Cardiac muscle cell (in vitro differentiated cells and primary cell): ENCODE data around the gene UROS. TPM values are rescaled to one million over a fixed set of nuclear protein-coding genes. Genes with fewer than 3 reads are reported as not detected.

Source experiments
- DNase-seq, 2 donors: peaks; one replicate each; pipeline versions ENCODE4 v3.0.0 to v3.0.0-alpha.2; 2010 to 2017; ENCODE audit warnings: low read depth in 1 of 2, low spot score in 1 of 2
- H3K27ac ChIP-seq: fragments of 200-600 bp; sonication (generic); 2 replicates; pipeline ENCODE4 v1.5.1; 2016
- H3K27me3 ChIP-seq: fragments of 200-600 bp; sonication (generic); 2 replicates; pipeline ENCODE4 v1.6.0; 2016; ENCODE audit warnings: control low read depth
- H3K36me3 ChIP-seq: fragments of 200-600 bp; sonication (generic); 2 replicates; pipeline ENCODE4 v1.5.1; 2016; ENCODE audit warnings: control low read depth
- H3K4me1 ChIP-seq: fragments of 200-600 bp; sonication (generic); 2 replicates; pipeline ENCODE4 v1.8.1; 2017; ENCODE audit warnings: low read depth, mild to moderate bottlenecking, mixed run types
- H3K4me3 ChIP-seq: fragments of 200-600 bp; sonication (generic); 2 replicates; pipeline ENCODE4 v1.5.1; 2016; ENCODE audit warnings: mild to moderate bottlenecking
- H3K9me3 ChIP-seq: fragments of 200-600 bp; sonication (generic); 2 replicates; pipeline ENCODE4 v1.5.1; 2017; ENCODE audit warnings: low read depth, mild to moderate bottlenecking, control low read depth
- polyA plus RNA-seq: library from polyadenylated mRNA; unstranded; fragments of >200 nt; fragmentation: Nextera tagmentation; extraction: Ambion mirVana; gene quantifications from 2 replicates; pipeline ENCODE4 v1.2.1, GENCODE V29; 2016
- total RNA-seq: library from RNA; depleted of rRNA; stranded (reverse); fragments of >200 nt; gene quantifications from 2 replicates; pipeline ENCODE4 v1.2.3, GENCODE V29; 2016
- TF ChIP-seq, protein P1 (sequence below): IDR thresholded peaks from 2 replicates; pipeline ENCODE4 v1.5.1; 2012; ENCODE audit warnings: low read depth, mild to moderate bottlenecking, low read length

The UROS gene
- total and polyA plus RNA-seq, 2 experiments from 2014 or later, result 88.4 to 211 TPM

DNA sequence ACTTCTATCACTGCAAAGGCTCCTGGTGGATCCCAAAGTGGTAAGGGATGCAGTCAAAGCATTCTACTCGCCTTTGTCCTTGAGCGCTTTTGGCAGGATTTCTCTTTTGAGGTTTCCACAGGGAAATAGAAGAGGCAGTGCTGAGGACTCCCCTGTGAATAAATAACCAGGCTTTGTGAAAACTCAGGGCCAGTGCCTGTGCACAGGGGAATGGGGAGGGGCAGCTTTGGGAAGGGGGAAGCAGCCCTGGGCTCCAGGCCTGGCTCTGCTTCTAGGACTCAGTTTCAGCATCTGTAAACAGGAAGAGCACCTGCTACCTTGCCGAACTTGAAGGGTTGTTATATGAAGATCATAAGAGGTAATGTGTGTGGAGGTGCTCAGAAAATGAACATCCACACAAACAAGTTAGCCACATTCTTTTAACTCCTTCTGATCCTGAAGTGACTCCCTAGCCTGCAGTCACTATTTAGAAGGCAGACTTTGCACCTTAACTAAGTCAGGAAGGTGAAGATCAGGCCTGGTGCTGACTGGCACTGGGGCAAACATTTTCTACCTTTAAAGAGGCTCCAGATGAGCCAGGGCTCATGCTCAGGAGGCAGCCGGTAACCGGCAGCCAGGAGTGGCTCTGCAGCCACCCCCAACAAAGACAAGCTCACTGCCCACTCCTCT is 24.9 kb downstream of the UROS start:
- TF ChIP-seq, protein P1, sequence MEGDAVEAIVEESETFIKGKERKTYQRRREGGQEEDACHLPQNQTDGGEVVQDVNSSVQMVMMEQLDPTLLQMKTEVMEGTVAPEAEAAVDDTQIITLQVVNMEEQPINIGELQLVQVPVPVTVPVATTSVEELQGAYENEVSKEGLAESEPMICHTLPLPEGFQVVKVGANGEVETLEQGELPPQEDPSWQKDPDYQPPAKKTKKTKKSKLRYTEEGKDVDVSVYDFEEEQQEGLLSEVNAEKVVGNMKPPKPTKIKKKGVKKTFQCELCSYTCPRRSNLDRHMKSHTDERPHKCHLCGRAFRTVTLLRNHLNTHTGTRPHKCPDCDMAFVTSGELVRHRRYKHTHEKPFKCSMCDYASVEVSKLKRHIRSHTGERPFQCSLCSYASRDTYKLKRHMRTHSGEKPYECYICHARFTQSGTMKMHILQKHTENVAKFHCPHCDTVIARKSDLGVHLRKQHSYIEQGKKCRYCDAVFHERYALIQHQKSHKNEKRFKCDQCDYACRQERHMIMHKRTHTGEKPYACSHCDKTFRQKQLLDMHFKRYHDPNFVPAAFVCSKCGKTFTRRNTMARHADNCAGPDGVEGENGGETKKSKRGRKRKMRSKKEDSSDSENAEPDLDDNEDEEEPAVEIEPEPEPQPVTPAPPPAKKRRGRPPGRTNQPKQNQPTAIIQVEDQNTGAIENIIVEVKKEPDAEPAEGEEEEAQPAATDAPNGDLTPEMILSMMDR, result no peak
- no peaks in the 10 kb centered on the region for H3K4me1 ChIP-seq
- H3K9me3 ChIP-seq, result no peaks in the 10 kb centered on the region
- H3K4me3 ChIP-seq, result no peak overlapping the region
- no peak overlapping the region for H3K27ac ChIP-seq
- no peaks in the 10 kb centered on the region for H3K27me3 ChIP-seq
- peaks cover 19% of the 10 kb centered on the region for H3K36me3 ChIP-seq
- DNase-seq, result no peak

DNA sequence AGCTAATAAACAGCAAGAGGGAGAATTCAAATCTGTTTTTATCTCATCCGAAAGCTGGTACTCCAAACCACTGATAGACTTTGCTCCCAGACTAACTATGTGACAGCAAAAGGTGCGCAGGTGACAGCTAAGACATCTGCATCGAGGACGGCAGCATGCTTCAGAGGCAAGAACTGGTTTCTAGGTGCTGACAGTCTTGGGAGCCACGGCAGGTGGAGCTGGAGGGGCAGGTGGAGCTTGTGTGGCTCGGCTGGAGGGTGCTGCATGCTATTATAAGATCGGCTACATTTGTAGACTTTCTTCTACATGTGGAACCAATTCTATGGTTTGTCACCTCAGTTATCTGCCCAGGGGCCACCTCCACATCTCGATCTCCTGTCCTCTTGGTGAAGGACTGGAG is 25.6 kb downstream of the UROS start:
- Histone ChIP-seq H3K36me3 (peaks cover 20% of the 10 kb centered on the region), H3K27ac (no peak overlapping the region), H3K4me1 (no peaks in the 10 kb centered on the region), H3K4me3 (no peak overlapping the region), H3K27me3 (no peaks in the 10 kb centered on the region), H3K9me3 (no peaks in the 10 kb centered on the region)
- DNase-seq, result no peak
- TF ChIP-seq, protein P1, result no peak

DNA sequence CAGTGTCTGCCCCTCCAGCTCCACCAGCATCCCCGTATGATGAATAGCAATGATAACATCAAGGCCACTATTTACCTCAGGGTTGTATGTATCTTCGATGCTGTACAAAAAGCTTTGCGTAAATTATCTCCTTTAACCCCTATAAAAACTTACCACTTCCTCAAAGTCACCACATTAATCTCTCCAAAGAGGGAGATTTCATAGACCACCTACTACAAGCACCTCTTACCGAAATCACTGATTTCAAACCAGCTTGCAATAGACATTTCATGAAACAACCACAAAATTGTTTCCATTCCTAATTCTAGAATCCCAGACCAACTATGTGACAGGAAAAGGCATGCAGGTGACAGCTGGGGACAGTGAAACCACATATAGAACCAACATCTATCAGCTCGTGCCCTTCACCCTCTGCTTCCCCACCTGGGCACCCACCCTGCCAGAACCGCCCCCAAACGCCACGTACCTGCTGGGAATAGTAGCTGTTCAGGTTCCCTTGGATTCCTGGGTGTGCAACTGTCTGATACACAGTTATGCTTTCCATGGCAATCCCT is 27.3 kb downstream of the UROS start:
- DNase-seq, result no peak
- no peaks in the 10 kb centered on the region for H3K27me3 ChIP-seq
- no peak overlapping the region for H3K27ac ChIP-seq
- H3K9me3 ChIP-seq, result no peaks in the 10 kb centered on the region
- H3K36me3 ChIP-seq, result peaks cover 23% of the 10 kb centered on the region
- H3K4me3 ChIP-seq, result no peak overlapping the region
- TF ChIP-seq, protein P1, result no peak
- H3K4me1 ChIP-seq, result no peaks in the 10 kb centered on the region

DNA sequence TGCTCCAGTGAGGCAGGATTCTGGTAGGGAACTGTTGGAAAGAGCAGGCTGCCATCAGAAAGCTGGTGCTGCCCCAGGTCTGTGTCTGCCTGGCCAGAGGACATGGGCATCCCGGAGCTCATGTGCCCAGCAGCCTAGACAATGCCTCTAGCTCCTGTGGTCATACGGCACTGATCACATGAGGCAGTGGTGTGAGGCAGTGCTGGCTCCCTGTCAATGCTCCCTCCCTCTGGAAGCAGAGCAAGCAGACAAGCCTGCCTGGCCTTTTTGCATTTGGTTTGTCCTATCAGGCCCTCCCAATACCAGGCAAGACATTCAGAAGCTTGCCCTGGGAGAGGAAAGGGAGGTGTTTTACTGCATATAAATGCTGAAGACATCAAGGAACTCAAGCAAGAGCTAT is 27.9 kb downstream of the UROS start:
- H3K27ac ChIP-seq, result no peak overlapping the region
- no peaks in the 10 kb centered on the region for H3K4me1 ChIP-seq
- TF ChIP-seq, protein P1, result no peak
- H3K27me3 ChIP-seq, result no peaks in the 10 kb centered on the region
- no peaks in the 10 kb centered on the region for H3K9me3 ChIP-seq
- peaks cover 22% of the 10 kb centered on the region for H3K36me3 ChIP-seq
- H3K4me3 ChIP-seq, result no peak overlapping the region
- DNase-seq, result no peak

DNA sequence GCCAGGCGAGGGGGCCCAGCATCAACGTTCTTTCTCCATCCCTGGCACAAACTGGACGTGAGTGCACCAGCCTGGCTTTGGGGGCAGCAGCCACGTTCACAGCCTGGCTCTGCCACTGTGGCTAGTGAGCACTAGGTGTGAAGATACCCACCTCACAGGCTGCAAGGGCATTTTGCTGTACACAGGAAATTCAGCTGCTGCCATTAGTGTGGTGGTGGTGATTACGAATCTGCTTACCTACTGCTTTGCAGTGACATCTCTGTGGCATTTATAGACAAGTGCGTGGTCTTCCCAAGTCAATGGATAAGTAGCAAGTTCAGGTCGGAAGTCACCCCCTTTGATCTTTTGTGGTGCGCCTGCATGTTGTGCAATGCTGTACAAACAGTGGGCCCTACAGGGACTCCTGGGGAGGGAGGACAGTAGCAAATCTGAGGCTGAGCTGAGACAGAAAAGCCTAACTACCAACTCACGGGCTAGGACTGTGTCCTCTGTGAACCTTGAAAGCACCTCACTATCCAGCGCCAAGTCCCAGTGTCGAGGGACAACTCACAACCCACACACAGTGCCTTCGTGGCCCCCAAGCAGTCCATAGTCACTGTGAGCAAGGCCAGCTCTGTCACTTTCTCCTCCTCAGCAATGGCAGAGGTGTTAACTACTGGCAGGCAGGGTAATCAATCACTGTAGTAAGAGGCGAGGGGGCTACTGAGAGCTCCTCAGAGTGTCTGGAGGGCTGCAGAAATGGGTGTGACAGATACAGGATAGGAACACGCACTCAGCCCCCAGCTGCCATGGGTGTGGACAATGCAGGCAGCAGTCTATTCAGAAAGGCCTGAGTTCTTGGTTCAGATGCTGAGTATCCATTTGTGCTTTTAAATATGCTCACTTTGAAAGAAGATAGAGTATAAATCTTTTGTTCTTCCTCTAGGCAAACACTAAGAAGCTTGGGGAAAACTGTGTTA is 30.4 kb downstream of the UROS start:
- TF ChIP-seq, protein P1, result no peak
- DNase-seq, result no peak
- no peaks in the 10 kb centered on the region for H3K4me1 ChIP-seq
- H3K4me3 ChIP-seq, result no peak overlapping the region
- H3K27ac ChIP-seq, result no peak overlapping the region
- H3K27me3 ChIP-seq, result no peaks in the 10 kb centered on the region
- H3K9me3 ChIP-seq, result no peaks in the 10 kb centered on the region
- peaks cover 19% of the 10 kb centered on the region for H3K36me3 ChIP-seq
